NCI-H2171 treated with DMSO at 0.1 percent for 48 hours (cell line): ENCODE results near the gene KRTAP19-6.

Experiments
- DNase-seq: peaks from one replicate; lab custom pipeline; 2025; lab: John Stamatoyannopoulos, UW

Gene KRTAP19-6, protein sequence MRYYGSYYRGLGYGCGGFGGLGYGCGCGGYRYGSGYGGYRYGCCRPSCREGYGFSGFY

DNA sequence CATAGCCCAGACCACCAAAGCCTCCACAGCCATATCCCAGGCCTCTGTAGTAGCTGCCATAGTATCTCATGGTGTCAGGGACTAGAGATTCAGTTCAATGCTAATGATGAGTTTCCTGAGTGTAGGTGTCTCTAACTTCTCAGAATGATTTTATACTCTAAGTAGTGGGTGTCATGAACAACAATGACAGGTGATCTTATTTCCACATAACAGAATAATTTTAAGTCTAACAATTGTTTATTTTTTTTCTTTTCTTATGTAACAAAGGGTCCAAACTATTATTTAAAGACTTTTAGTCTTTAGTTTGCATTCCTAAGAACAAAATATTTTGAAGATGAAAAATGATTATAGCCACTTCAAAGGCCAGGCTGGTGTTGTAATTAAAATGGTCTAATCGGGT is at the start of gene KRTAP19-6:
Gene KRTAP19-6, minus strand, starts transcription at position 101 of the 400 bp plus-strand sequence. Its CDS starts 31 bp downstream, at position 70.
- DNase-seq, result no peak

DNA sequence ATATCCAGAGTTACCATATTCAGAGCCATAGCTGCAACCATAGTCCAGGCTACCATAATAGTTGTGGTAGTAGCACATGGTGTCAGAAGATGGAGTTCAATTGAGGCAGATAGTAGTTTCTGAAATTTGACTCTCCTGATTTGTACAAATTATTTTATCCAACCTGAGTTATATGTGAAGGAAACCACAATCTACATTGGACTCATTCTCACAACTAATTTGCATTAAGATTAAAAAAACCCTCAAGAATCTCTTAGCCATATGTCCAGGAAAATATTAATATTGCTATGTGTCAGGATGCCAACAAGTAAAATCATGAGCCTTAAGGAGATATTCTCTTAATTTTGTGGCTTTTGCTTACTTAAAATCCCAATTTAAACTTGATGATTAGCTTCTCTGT is 48.6 kb upstream of the KRTAP19-6 start, which contains the start of gene KRTAP22-2:
Gene KRTAP22-2, minus strand, starts transcription at position 101 of the 400 bp plus-strand sequence.
- no peak for DNase-seq

DNA sequence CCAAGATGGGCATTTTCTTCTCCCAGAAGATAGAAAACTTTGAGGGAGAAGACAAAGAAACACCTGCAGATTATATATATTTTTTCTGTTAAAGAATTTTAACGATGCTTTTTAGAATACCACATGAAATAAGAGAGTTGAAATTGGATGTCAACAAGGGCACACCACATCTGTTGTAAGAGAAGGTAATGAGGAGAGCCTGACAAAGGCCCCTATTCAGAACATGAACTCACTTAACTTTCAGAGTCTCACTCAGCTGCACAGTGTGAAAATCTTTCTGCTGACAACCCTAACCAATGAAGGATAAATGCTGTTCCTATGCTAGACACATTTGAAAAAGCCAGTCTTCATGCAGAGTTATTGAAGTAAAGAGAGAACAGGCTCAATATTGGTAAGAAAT is 41.2 kb upstream of the KRTAP19-6 start:
- DNase-seq, result no peak

DNA sequence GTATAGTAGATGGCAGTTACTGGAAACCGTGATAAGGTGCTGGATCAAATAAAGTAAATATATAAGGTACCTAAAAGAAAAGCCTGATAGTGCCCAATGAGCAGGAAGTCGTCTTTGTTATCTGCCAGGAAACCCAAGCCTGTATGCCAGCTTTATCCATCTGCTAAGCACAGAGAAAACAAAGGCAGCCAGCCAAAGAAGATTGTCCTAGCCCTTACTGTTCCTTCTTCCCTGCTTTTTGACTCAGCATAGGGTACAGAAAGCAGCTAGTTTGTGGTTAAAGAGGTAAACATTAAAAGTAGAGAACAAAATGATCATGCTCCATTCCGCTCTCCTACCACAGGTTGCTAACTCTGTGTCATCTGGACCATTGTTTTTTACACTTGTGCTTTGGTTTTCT is 38.5 kb upstream of the KRTAP19-6 start:
- DNase-seq, result no peak

DNA sequence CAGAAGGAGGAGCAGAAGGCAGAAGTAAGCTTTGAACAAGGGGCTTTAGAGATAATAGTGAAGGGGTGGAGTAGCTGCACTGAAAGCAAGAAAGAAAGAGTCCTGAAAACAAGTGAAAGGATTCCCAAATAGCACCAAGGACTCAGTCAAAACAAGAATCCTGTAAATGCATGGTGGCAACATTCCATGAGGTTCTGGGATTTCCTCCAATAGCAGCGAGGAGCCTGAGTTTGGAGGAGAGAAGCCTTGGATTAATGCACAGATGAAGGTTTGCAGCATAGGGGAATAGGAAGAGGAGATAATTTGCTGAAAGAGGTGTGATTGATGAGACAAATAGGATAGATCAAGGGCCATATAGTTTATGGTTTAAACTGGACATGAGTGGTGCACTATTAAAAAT is 37.7 kb upstream of the KRTAP19-6 start:
- no peak for DNase-seq

DNA sequence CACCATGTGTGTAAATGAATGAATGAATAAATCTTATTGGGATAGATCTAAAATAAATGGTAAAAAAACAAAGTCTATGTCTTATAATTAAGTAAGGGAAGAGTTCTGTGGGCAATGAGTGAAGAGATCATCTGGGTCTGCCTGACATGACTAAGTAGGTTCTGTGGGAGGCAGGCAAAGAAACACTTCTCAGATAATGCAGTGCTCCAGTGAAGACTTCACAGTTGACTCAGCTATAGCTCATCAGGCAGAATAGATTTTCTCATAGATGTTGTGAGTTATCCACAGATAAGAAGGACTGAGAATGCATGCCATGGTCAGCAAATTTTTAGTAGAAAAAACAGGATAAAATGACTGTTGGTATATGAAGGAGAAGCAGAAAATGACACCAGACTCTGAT is 36.1 kb upstream of the KRTAP19-6 start:
- DNase-seq, result no peak

DNA sequence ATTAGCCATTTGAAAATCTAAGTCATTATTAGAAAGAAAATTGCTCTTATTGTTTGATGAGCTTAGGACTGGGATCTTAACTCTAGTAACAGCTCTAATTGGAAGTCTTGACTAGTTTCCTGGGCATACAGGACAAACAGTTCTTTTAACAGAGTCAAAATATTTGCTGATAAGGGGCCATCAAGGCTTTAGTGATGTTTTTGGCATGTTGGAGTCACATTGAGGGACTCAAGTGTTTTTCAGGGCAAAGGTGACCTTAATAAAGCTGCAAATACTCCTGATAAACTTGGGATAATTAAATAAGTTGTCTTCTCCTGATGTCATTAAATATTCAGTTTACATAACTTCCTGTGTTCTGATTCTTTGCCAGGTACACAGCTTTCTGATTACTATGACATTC is 26.0 kb upstream of the KRTAP19-6 start:
- no peak for DNase-seq

DNA sequence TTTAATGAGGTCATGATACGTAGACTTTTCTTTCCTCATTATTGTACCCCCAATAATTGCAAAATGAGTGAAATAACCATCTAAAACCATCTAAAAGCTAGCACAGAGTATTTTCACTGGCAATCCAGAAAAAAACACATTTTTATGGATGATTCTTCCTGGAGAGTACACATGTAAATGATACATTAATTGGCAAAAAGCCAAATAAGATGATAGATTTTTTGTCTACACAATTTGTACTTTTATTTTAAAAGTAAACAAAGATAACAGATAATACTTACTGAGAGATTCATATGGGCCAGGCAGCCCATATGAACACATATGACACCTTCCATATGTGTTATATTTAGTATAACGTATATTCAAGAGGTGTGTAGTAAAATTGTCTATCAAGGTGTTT is 22.0 kb upstream of the KRTAP19-6 start:
- DNase-seq, result no peak

DNA sequence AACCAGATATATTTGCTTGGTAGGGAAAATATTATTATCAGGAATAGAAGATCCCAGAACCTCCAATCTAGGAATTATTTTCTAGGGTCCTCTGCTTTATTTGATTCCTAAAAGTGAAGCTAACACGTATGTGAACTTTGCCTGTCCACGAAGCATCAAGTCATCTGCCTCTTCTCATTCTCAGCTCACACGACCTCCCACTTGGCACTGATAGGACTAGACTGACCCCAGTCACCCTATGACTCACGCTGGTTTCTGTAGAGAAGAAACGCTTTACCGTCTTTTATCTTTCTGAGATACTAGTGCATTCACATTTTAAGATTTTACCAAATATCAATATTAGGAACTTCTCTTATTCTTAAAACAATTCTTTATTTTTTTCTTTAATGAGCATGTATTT is 21.4 kb upstream of the KRTAP19-6 start:
- no peak for DNase-seq

DNA sequence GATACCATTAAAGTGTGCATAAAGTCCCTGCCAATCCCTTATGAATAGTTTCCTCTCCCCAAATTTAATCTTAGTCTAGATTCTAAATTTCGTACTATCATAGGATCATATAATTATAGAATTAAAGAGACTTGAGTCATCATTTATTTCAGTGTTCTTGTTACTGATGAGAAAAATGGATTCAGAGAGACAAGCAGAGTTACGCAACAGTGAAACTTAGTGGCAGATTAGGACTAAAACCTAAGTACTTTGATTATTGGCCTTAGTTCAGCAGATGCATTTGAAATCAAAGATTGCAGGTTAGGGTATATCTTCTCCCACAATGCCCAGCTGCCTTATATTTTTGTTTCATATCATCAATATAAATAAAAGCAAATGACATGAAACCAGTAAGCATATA is 20.3 kb upstream of the KRTAP19-6 start:
- no peak for DNase-seq

DNA sequence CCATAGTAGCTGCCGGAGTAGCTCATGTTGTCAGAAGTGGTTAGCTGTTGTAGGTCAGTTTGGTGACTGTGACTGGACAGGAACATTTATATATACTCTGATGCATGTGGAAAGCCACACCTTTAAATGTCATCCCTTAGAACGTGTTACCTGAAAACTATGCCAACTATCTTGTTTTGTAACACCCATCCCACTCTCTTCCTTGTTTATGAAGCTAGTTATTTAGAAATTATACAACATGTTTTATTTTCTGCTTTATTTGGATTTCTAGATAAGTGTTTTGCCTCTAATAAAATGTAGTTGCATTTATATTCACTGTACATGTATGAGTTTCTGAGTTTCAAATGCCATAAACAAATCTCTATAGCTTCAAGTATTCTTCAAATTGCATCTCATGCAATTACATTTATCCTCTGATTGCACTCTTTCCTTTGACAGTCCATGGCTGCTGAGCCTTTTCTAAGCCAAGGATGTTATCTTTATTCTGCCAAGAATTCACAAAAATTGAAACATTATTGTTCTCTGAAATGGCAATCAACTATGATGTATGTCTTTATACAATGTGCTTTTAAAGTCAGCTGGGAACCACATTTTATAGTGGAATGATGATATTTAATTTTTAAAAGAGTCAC is 19.7 kb upstream of the KRTAP19-6 start, which contains the start of gene KRTAP19-7:
Gene KRTAP19-7, minus strand, starts transcription at position 51 of the 632 bp plus-strand sequence. Its CDS starts 25 bp downstream, at position 26.
- no peak for DNase-seq

DNA sequence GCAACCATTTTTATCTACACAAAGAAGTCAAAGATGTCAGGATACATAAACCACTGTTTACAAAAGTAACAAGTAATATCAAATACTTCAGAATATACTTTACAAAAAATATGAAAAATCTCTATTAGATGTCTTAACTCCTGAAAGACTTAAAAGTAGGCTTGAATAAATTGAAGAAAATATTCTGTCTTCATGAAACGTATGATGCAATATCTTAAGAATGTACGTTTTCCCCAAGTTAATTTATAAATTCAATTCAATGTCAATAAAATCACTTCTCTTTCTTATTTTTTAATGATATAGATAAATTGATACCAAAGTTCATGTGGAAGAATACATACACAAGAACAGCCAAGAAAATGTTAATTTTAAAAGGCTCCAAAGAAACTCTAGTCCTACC is 13.4 kb upstream of the KRTAP19-6 start:
- no peak for DNase-seq

DNA sequence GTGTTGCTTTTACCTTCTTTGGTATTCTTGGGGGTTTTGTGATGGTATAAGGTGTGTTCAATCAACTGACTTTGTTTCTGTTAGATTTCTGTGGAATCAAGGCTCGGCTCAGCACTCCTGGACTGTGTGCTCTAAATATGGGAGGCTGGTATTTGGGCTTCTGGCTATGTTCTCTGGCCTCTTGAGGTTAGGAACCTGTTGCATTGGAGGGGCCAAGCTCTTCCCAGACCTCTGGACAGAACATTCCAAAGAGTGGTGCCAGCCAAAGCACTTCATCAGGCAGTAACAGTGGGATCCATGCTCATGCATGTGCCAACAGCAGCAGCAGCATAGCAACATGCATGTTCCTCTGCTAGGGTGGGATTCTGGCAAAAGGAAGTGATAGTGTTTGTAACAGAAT is 11.1 kb upstream of the KRTAP19-6 start:
- DNase-seq, result no peak

DNA sequence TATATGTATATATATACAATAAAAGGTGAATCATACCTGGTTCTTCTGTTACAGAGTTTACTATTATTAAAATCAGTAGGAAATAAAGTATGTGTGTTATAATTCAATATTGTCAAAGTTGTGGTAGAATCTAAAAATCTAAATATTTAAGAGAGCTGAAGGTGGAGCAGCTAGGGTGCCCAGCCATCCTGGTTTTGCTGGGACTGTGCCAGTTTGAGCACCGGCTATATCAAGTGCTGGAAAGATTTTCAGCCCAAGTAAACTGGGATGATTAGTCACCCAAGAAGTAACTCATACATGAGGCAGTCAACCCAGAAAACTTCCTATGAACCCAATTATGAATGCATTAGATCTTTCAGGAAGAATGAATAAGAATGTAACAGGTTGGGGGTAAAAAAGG is 22.8 kb downstream of the KRTAP19-6 start:
- no peak for DNase-seq

DNA sequence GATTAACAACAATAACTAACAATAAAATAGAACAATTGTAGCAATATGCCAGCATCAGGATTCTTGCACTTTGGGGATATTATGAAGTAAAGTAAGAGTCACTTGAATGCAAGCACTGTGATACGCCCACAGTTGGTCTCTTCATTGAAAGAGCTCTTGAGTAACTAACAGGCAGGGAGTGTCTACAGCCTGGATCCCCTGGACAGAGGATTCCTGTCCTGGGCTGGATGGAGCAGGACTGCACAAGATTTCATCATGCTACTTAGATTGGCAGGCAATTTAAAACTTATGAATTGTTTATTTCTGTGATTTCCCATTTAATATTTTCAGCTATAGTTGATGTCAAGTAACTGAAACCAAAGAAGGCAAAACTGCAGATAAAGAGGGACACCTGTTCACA is 26.0 kb downstream of the KRTAP19-6 start:
- DNase-seq, result no peak

DNA sequence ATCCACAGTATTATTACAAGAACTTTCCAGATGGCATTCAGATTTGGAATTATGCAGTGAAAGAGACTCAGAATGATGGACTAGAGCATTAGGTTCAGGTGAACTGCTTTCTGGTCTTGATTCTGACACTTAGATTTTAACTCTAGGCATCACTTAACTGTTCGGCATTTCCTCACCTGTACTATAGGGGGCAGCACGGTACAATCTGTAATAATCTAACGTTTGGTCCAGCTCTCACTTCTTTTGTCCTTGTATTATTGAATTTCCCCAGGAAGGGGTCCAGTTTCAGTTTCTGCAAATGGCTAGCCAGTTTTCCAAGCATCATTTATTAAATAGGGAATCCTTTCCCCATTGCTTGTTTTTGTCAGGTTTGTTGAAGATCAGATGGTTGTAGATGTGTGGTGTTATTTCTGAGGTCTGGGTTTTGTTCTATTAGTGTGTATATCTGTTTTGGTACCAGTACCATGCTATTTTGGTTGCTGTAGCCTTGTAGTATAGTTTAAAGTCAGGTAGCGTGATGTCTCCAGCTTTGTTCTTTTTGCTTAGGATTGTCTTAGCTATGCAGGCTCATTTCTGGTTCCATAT is 36.0 kb downstream of the KRTAP19-6 start:
- DNase-seq, result peak; percentile 2

DNA sequence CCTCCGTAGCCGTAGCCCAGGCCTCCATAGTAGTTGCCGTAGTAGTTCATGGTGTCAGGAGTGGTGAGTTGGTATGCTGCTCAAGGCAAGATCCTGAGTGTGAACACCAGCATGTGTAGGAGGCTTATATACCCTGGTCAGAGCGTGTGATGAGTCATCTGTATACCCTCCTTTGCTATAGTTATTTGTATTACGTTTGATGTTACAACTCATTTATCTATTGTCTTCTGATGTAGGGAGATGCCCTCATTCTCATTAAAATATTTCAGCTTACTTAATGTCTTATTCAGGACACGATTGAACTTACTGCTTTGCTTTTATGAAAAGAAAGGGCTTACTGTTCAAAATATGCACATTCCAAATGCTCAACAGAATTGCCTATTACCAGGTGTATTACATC is 39.6 kb downstream of the KRTAP19-6 start, which contains the start of gene KRTAP19-5:
Gene KRTAP19-5, minus strand, starts transcription at position 101 of the 400 bp plus-strand sequence. Its CDS starts 51 bp downstream, at position 50.
- DNase-seq, result no peak

DNA sequence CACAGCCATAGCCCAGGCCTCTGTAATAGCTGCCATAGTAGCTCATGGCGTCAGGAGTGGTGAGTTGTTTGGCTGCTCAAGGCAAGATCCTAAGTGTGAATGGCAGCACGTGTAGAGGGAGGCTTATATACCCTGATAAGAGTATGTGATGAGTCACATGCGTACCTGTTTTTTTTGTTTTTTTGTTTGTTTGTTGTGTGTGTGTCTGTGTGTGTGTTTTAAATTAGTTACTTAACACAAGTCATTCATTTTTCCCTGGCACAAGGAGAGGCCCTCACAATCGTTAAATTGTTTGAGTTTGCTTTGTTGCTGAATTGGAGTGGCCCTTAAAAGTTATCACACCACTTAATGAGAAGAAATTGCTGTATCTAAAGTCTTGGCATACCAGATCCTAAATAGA is 44.6 kb downstream of the KRTAP19-6 start, which contains the start of gene KRTAP19-4:
Gene KRTAP19-4, minus strand, starts transcription at position 101 of the 400 bp plus-strand sequence. Its CDS starts 55 bp downstream, at position 46.
- DNase-seq, result no peak

DNA sequence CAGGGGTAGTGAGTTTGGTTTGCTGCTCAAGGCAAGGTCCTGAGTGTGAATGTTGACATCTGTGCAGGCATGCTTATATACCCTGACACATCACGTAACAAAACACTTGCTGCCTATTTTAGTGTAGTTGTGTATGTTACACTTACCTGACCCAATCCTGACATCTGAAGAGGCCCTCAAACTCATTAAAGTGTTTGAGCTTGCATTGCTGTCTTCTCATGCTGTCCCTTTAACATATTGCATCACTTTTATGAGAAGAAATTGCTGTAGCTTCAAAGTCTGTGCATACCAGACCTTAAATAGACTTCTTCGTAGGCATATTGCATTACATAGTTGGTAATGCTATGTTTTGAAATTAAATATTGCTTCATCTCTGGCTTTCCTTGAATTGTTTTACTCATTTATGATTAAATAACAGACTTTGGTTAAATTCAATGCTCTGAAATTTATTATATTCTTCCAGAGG is 49.7 kb downstream of the KRTAP19-6 start, which contains the start of gene KRTAP19-3:
Gene KRTAP19-3, minus strand, starts transcription at position 51 of the 466 bp plus-strand sequence. CDS start 56 bp downstream, outside the sequence.
- DNase-seq, result no peak
